OCI-LY1 (cell line): ENCODE data around the gene SPTSSB.

ENCODE experiments used
- CTCF ChIP-seq: fragments of 200-600 bp; sonication (generic), shearing (Covaris generic); IDR thresholded peaks from 2 replicates; pipeline ENCODE4 v1.5.1; 2017; ENCODE audit warnings: mild to moderate bottlenecking, antibody characterized with exemption, low read length, moderate library complexity, mixed read lengths
- EZH2 ChIP-seq: fragments of 200-600 bp; sonication (generic), shearing (Covaris generic); IDR thresholded peaks from 2 replicates; pipeline ENCODE4 v1.8.0; 2017; ENCODE audit warnings: borderline replicate concordance, mixed run types, mild to moderate bottlenecking, antibody characterized with exemption, low read length, moderate library complexity, mixed read lengths

DNA sequence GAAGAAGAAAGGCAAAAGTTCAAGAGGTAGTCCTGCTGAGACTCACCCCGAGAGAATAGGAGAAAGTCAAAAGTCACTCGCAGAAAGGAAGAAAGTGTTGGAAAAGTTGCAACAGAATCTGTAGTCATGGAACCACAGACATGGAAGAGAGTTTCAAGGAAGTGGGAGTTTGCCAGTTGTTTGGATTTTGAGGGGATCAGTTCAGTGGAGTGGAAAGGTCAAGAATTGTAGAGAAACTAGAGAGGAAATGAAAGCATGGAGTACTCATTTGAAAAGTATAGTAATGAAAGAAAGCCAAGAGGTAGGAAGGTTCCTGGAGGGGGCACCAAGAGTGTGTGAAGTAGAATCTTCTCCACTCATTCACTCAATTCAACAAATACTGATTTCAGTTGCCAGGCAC is 34.7 kb downstream of the SPTSSB start:
- TF ChIP-seq CTCF = no peak
- no peak for TF ChIP-seq EZH2
